Measurements from ENCODE around the gene DDX25.
"Not testable (repeated sequence)": the region's sequence is repeated elsewhere in the genome, so short reads cannot be mapped to it uniquely, and the experiment has no call there.

DDX25 gene

DNA sequence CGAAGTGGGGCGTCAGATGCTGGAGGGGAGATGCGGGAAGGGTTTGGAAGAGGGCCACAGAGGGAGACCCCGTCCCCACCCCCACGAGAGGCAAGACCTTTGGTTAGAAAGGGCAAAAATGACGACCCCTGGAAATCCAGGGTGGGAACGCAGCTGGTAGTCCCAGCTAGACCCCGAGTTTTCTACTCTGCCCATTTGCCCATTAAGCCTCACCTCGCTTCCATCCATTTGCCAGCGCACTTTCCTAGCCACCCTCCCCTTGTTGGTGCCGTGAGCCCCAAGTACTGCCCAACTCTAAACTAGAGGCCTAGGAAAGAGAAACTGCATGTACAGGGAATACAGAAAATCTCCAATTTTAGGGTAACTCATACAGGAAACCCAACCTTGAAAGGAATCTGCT, 370 bp downstream of the DDX25 start:
- Histone ChIP-seq H3K79me2 (peaks cover 3% of the 10 kb centered on the region), H3K4me3 (ENCODE audit: low read depth, low read length) (no peak overlapping the region), H3K27ac (peak overlapping the region; percentile 80), H3K27me3 (ENCODE audit: control insufficient read depth, insufficient read depth, low read length) (no peaks in the 10 kb centered on the region), H3K9ac (no peak overlapping the region), H3K4me1 (no peaks in the 10 kb centered on the region), H3K36me3 (ENCODE audit: control insufficient read depth, insufficient read depth, low read length) (no peaks in the 10 kb centered on the region), H2AFZ (peak overlapping the region; percentile 81), H3K4me2 (ENCODE audit: low read length) (no peak overlapping the region), H3K9me3 (ENCODE audit: control insufficient read depth, low read length) (no peaks in the 10 kb centered on the region)
- TF ChIP-seq, protein P1, sequence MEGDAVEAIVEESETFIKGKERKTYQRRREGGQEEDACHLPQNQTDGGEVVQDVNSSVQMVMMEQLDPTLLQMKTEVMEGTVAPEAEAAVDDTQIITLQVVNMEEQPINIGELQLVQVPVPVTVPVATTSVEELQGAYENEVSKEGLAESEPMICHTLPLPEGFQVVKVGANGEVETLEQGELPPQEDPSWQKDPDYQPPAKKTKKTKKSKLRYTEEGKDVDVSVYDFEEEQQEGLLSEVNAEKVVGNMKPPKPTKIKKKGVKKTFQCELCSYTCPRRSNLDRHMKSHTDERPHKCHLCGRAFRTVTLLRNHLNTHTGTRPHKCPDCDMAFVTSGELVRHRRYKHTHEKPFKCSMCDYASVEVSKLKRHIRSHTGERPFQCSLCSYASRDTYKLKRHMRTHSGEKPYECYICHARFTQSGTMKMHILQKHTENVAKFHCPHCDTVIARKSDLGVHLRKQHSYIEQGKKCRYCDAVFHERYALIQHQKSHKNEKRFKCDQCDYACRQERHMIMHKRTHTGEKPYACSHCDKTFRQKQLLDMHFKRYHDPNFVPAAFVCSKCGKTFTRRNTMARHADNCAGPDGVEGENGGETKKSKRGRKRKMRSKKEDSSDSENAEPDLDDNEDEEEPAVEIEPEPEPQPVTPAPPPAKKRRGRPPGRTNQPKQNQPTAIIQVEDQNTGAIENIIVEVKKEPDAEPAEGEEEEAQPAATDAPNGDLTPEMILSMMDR (IDR thresholded peaks at IDR 0.05) = no peak

GRCh38 chr11:125910226-125910849, 6.0 kb downstream of the DDX25 start:
- H3K9ac ChIP-seq = no peak overlapping the region

DNA sequence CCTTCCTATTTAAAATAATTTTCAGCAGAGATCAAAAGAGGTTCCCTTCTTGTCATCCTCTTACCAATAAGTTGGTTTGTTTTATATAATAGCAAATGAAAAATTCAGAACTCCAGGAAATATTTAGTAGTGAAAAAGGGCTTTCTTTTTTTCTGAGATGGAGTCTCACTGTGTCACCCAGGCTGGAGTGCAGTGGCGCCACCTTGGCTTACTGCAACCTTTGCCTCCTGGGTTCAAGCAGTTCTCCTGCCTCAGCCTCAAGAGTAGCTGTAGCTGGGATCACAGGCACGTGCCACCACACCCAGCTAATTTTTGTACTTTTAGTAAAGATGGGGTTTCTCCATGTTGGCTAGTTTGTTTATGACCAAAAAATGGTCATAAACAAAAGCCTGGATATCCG, 10.3 kb downstream of the DDX25 start:
- not testable (repeated sequence) for H3K9me3 ChIP-seq (ENCODE audit: control insufficient read depth, low read length); H3K79me2 ChIP-seq

More at GRCh38 chr11:125910226-125910849, 6.0 kb downstream of the DDX25 start:
- Histone ChIP-seq H2AFZ (no peak overlapping the region), H3K79me2 (no peaks in the 10 kb centered on the region), H3K36me3 (ENCODE audit: control insufficient read depth, insufficient read depth, low read length) (no peaks in the 10 kb centered on the region), H3K27ac (no peak overlapping the region), H3K9me3 (ENCODE audit: control insufficient read depth, low read length) (no peaks in the 10 kb centered on the region), H3K4me2 (ENCODE audit: low read length) (no peak overlapping the region), H3K4me3 (ENCODE audit: low read depth, low read length) (no peak overlapping the region), H3K4me1 (no peaks in the 10 kb centered on the region), H3K27me3 (ENCODE audit: control insufficient read depth, insufficient read depth, low read length) (no peaks in the 10 kb centered on the region)
- TF ChIP-seq, protein P1 (IDR thresholded peaks at IDR 0.05) = no peak

DNA sequence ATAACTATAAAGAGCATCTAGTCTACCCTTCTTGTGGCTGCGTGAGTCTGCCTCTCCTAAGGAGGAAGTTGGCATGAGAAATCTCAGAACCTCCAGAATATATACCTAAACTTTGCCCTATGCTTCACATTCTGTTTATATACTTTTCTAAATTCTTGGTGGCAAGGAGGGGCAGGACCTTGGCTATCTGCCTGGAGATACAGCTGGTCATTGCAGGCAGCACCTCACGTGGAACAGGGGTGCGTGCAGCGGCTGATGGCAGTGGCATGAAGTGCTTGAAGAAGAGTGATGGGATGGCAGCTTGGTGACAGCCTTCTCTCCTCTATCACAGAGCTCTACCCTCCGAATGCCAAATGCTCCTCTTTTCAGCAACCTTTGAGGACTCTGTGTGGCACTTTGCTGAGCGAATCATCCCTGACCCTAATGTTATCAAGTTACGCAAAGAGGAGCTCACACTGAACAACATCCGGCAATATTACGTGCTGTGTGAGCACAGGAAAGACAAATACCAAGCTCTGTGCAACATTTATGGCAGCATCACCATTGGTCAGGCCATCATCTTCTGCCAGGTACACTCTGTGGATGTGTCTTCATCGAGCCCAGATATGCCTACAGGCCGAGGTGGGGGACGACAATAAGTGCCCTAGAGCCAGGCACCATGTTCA, 12.5 kb downstream of the DDX25 start:
- H3K4me3 ChIP-seq (ENCODE audit: low read depth, low read length) = no peak overlapping the region

More for the DNA sequence above, 10.3 kb downstream of the DDX25 start:
- not testable (repeated sequence) for H3K4me2 ChIP-seq (ENCODE audit: low read length); H2AFZ ChIP-seq; H3K9ac ChIP-seq; H3K27me3 ChIP-seq (ENCODE audit: control insufficient read depth, insufficient read depth, low read length); H3K4me1 ChIP-seq; H3K4me3 ChIP-seq (ENCODE audit: low read depth, low read length); H3K27ac ChIP-seq; H3K36me3 ChIP-seq (ENCODE audit: control insufficient read depth, insufficient read depth, low read length)

DNA sequence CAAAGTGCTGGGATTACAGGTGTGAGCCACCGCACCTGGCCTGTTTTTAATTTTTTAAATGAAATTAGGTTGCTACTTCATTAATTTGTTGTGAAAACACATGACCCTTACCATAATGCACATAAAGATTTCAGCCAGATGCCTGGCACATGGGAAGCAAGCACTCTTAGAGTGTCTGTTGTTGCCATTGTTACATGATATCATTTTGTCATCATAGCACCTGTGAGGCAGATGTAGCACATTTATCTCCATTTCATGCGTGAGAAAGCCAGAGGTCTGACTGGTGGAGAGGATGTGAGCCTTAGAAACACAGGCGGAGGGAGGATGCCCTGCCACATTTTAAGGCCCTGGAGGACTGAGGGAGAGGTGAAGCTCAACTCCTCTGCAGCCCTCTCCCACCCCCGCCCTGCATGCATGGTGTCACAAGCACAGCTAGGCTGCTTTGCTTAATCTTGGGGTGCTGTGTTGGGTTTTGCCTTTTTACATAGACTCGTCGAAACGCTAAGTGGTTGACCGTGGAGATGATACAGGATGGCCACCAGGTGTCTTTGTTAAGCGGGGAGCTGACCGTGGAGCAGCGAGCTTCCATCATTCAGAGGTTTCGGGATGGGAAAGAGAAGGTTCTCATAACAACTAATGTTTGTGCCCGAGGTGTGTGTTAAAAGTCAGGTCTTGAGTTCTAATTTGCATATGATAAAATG, 14.0 kb downstream of the DDX25 start:
- H3K27me3 ChIP-seq (ENCODE audit: control insufficient read depth, insufficient read depth, low read length) = no peaks in the 10 kb centered on the region
- no peak overlapping the region for H3K9ac ChIP-seq
- TF ChIP-seq, protein P1 (IDR thresholded peaks at IDR 0.05) = no peak
- no peak overlapping the region for H3K4me2 ChIP-seq (ENCODE audit: low read length)
- no peaks in the 10 kb centered on the region for H3K4me1 ChIP-seq
- H3K36me3 ChIP-seq (ENCODE audit: control insufficient read depth, insufficient read depth, low read length) = no peaks in the 10 kb centered on the region
- H3K9me3 ChIP-seq (ENCODE audit: control insufficient read depth, low read length) = no peaks in the 10 kb centered on the region
- H3K4me3 ChIP-seq (ENCODE audit: low read depth, low read length) = no peak overlapping the region
- no peaks in the 10 kb centered on the region for H3K79me2 ChIP-seq
- H3K27ac ChIP-seq = no peak overlapping the region
- H2AFZ ChIP-seq = no peak overlapping the region

More for the DNA sequence above, 12.5 kb downstream of the DDX25 start:
- Histone ChIP-seq H3K27ac (no peak overlapping the region), H3K4me1 (no peaks in the 10 kb centered on the region), H3K9ac (no peak overlapping the region), H3K36me3 (ENCODE audit: control insufficient read depth, insufficient read depth, low read length) (no peaks in the 10 kb centered on the region), H3K27me3 (ENCODE audit: control insufficient read depth, insufficient read depth, low read length) (no peaks in the 10 kb centered on the region), H3K4me2 (ENCODE audit: low read length) (no peak overlapping the region), H2AFZ (no peak overlapping the region), H3K9me3 (ENCODE audit: control insufficient read depth, low read length) (no peaks in the 10 kb centered on the region), H3K79me2 (no peaks in the 10 kb centered on the region)
- TF ChIP-seq, protein P1 (IDR thresholded peaks at IDR 0.05) = no peak

Measured in parathyroid adenoma (tissue), 2 donors.